Measurements from ENCODE around the gene CD63.

The CD63 gene

GRCh38 chr12:55686366-55687010, 42.3 kb downstream of the CD63 start:
- no peak for DNase-seq (ENCODE audit: low spot score)

GRCh38 chr12:55685671-55686070, 43.1 kb downstream of the CD63 start:
- DNase-seq (ENCODE audit: low spot score): no peak

- DNase-seq (ENCODE audit: low spot score): no peak
These were observed 43.9 kb downstream of the CD63 start for GRCh38 chr12:55684761-55685370.

GRCh38 chr12:55683676-55684075, 45.1 kb downstream of the CD63 start:
- no peak for DNase-seq (ENCODE audit: low spot score)

- DNase-seq (ENCODE audit: low spot score): peak; percentile 74
These were observed 46.6 kb downstream of the CD63 start for GRCh38 chr12:55682087-55682796.

- DNase-seq (ENCODE audit: low spot score): peak; percentile 99
These were observed 47.4 kb downstream of the CD63 start for GRCh38 chr12:55681142-55682077.

- no peak for DNase-seq (ENCODE audit: low spot score)
These were observed 49.1 kb downstream of the CD63 start for GRCh38 chr12:55679691-55680090.

- DNase-seq (ENCODE audit: low spot score): no peak
These were observed 52.1 kb downstream of the CD63 start for GRCh38 chr12:55676707-55677106.

GRCh38 chr12:55675666-55676065, 53.1 kb downstream of the CD63 start:
- no peak for DNase-seq (ENCODE audit: low spot score)

Data from SW480 (cell line).